ENCODE results near the gene CD160.

DNA sequence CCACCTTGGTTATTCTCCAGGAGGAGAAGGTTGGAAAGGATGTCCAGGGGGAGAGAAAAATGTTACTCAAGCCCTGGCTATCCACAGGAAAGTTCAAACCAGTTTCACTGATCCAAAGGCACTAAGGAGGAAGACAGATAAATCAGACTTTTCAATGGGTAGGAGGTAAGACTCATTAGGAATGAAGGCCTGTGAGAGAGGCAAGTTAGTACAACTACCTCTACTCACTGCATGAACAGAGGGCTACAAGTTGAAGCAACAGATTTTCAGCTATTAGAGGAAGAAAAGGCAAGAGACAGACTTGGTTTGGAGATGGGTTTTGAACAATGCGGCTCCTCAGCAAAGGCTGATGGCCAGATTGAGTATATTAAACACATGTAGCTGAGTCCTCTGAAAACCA is 16.9 kb downstream of the CD160 start:
- TF ChIP-seq, protein P1, sequence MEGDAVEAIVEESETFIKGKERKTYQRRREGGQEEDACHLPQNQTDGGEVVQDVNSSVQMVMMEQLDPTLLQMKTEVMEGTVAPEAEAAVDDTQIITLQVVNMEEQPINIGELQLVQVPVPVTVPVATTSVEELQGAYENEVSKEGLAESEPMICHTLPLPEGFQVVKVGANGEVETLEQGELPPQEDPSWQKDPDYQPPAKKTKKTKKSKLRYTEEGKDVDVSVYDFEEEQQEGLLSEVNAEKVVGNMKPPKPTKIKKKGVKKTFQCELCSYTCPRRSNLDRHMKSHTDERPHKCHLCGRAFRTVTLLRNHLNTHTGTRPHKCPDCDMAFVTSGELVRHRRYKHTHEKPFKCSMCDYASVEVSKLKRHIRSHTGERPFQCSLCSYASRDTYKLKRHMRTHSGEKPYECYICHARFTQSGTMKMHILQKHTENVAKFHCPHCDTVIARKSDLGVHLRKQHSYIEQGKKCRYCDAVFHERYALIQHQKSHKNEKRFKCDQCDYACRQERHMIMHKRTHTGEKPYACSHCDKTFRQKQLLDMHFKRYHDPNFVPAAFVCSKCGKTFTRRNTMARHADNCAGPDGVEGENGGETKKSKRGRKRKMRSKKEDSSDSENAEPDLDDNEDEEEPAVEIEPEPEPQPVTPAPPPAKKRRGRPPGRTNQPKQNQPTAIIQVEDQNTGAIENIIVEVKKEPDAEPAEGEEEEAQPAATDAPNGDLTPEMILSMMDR (tag by site-specific recombination; IDR thresholded peaks at IDR 0.05), result no peak
- TF ChIP-seq, protein P2, sequence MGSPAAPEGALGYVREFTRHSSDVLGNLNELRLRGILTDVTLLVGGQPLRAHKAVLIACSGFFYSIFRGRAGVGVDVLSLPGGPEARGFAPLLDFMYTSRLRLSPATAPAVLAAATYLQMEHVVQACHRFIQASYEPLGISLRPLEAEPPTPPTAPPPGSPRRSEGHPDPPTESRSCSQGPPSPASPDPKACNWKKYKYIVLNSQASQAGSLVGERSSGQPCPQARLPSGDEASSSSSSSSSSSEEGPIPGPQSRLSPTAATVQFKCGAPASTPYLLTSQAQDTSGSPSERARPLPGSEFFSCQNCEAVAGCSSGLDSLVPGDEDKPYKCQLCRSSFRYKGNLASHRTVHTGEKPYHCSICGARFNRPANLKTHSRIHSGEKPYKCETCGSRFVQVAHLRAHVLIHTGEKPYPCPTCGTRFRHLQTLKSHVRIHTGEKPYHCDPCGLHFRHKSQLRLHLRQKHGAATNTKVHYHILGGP (tag by site-specific recombination; IDR thresholded peaks at IDR 0.05), result no peak
- TF ChIP-seq KLF1 (tag by site-specific recombination; IDR thresholded peaks at IDR 0.05) (no peak), ZNF549 (tag by site-specific recombination; IDR thresholded peaks at IDR 0.05) (no peak), SP2 (tag by site-specific recombination; IDR thresholded peaks at IDR 0.05) (no peak), ZNF140 (tag by site-specific recombination; IDR thresholded peaks at IDR 0.05) (no peak), ZFP3 (tag by site-specific recombination; IDR thresholded peaks at IDR 0.05; ENCODE audit: low read depth) (no peak), ZNF19 (tag by site-specific recombination; IDR thresholded peaks at IDR 0.05; ENCODE audit: low read depth) (no peak), ZNF623 (tag by site-specific recombination; IDR thresholded peaks at IDR 0.05) (no peak), ZNF792 (tag by site-specific recombination; IDR thresholded peaks at IDR 0.05) (no peak), ZNF274 (IDR thresholded peaks at IDR 0.05; ENCODE audit: low read length) (no peak), ZNF274 (tag by site-specific recombination; IDR thresholded peaks at IDR 0.05; ENCODE audit: borderline replicate concordance) (no peak)
- TF ChIP-seq, protein P3, sequence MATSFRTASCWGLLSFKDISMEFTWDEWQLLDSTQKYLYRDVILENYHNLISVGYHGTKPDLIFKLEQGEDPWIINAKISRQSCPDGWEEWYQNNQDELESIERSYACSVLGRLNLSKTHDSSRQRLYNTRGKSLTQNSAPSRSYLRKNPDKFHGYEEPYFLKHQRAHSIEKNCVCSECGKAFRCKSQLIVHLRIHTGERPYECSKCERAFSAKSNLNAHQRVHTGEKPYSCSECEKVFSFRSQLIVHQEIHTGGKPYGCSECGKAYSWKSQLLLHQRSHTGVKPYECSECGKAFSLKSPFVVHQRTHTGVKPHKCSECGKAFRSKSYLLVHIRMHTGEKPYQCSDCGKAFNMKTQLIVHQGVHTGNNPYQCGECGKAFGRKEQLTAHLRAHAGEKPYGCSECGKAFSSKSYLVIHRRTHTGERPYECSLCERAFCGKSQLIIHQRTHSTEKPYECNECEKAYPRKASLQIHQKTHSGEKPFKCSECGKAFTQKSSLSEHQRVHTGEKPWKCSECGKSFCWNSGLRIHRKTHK (tag by site-specific recombination; IDR thresholded peaks at IDR 0.05), result no peak
- TF ChIP-seq, protein P4, sequence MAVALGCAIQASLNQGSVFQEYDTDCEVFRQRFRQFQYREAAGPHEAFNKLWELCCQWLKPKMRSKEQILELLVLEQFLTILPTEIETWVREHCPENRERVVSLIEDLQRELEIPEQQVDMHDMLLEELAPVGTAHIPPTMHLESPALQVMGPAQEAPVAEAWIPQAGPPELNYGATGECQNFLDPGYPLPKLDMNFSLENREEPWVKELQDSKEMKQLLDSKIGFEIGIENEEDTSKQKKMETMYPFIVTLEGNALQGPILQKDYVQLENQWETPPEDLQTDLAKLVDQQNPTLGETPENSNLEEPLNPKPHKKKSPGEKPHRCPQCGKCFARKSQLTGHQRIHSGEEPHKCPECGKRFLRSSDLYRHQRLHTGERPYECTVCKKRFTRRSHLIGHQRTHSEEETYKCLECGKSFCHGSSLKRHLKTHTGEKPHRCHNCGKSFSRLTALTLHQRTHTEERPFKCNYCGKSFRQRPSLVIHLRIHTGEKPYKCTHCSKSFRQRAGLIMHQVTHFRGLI (tag by site-specific recombination; IDR thresholded peaks at IDR 0.05), result no peak
- TF ChIP-seq, protein P5, sequence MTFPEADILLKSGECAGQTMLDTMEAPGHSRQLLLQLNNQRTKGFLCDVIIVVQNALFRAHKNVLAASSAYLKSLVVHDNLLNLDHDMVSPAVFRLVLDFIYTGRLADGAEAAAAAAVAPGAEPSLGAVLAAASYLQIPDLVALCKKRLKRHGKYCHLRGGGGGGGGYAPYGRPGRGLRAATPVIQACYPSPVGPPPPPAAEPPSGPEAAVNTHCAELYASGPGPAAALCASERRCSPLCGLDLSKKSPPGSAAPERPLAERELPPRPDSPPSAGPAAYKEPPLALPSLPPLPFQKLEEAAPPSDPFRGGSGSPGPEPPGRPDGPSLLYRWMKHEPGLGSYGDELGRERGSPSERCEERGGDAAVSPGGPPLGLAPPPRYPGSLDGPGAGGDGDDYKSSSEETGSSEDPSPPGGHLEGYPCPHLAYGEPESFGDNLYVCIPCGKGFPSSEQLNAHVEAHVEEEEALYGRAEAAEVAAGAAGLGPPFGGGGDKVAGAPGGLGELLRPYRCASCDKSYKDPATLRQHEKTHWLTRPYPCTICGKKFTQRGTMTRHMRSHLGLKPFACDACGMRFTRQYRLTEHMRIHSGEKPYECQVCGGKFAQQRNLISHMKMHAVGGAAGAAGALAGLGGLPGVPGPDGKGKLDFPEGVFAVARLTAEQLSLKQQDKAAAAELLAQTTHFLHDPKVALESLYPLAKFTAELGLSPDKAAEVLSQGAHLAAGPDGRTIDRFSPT (tag by site-specific recombination; IDR thresholded peaks at IDR 0.05), result no peak
